ES-I3 (cell line): ENCODE measurements around the gene SLC44A3.

Source experiments
- H3K36me3 ChIP-seq: 2 replicates; pipeline ENCODE4 v1.6.1; 2013; ENCODE audit warnings: mild to moderate bottlenecking, low read length, control low read depth, moderate library complexity; ENCODE audit not compliant: insufficient read depth
- H3K4me1 ChIP-seq: 2 replicates; pipeline ENCODE4 v1.6.1; 2013; ENCODE audit warnings: mild to moderate bottlenecking, control low read depth, low read length; ENCODE audit not compliant: insufficient read depth
- H3K9ac ChIP-seq: 2 replicates; pipeline ENCODE4 v1.6.1; 2013; ENCODE audit warnings: low read depth, mild to moderate bottlenecking, low read length, moderate library complexity
- H3K9me3 ChIP-seq: 2 replicates; pipeline ENCODE4 v1.6.1; 2013; ENCODE audit warnings: mild to moderate bottlenecking, low read length, moderate library complexity; ENCODE audit not compliant: control insufficient read depth, insufficient read depth

The SLC44A3 gene

DNA sequence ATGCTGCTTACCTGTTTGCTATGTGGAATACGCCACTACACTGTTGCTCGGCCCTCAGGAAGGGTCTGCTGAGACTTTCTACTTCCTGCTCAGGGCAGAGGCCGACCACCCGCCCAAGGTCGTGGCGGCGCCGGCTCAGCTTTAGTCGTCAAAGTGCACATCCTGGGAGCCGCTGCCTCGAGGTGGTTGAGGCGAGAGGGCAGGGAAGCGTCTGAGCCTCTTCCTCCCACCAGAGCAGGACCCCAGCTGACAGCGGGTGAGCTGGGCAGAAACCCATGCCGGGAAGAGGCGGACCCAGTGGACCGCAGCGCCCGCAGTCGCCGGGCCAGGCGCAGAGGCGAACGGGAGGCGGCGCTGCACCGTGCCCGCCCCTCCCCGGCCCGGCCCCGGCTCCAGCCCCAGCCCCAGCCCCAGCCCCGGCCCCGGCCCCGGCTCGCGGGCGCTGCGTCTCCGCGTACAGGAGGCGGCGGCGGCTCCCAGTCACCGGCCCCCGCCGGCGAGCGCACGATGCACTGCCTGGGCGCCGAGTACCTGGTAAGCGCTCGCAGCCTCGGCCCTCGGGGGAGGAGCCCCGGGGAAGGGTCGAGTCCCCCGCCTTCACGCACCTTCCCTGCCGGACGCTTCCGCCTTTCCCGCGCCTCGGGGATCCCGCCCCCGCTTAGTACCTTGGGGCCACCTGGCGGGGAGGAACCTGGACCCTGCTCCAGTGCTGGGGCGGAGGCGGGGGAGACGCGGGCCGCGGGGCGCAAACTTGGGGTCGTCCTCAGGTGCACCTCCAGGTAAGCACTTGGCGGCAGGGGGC, at the start of gene SLC44A3:
SLC44A3 (plus strand) TSS at position 413 of the 802 bp plus-strand sequence; CDS start at position 508, 95 bp downstream.
- peaks cover 9% of the 10 kb centered on the region; the same call in 1 of the 2 replicates for H3K4me1 ChIP-seq
- peak within 1 kb of the TSS; percentile 74 for H3K9ac ChIP-seq
- no peaks in the 10 kb centered on the region; the same call in 1 of the 2 replicates for H3K36me3 ChIP-seq
- H3K9me3 ChIP-seq, result no peaks in the 10 kb centered on the region

GRCh38 chr1:94772230-94772641, 47.9 kb upstream of the SLC44A3 start:
- Histone ChIP-seq H3K9me3 (0 out of 2 replicates have a peak, but pooled peaks cover 3% of the 10 kb centered on the region), H3K36me3 (no peaks in the 10 kb centered on the region), H3K9ac (no peak overlapping the region), H3K4me1 (peaks cover 14% of the 10 kb centered on the region)

GRCh38 chr1:94772845-94773244, 47.3 kb upstream of the SLC44A3 start:
- Histone ChIP-seq H3K9ac (no peak overlapping the region), H3K36me3 (no peaks in the 10 kb centered on the region), H3K4me1 (peaks cover 14% of the 10 kb centered on the region), H3K9me3 (0 out of 2 replicates have a peak, but pooled peaks cover 3% of the 10 kb centered on the region)

DNA sequence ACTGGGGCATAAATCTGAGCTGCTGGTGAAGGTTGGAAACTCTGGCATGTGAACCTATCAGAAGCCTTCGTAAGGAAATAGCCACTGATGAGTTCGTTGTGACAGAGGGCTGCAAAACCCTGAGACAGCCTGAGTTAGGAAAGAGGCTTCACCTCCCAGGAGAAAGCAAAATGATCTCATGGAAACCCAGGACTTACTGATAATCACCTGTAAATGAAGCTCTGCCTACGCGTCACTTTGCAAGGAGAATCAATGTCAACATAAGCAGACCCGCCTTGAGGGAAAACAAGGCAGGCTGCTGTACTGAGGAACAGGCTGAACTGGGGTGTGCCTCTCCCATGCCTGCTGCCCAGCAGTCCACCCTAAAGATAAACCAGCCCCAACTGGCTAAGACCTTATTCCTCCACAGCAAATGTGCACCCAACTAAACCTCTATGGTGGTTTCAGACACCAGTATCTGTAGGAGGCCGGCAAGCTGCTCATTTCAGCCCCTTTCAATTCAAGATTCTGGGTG, 46.8 kb upstream of the SLC44A3 start:
- Histone ChIP-seq H3K4me1 (peaks cover 14% of the 10 kb centered on the region), H3K36me3 (no peaks in the 10 kb centered on the region), H3K9ac (no peak overlapping the region), H3K9me3 (0 out of 2 replicates have a peak, but pooled peaks cover 3% of the 10 kb centered on the region)

DNA sequence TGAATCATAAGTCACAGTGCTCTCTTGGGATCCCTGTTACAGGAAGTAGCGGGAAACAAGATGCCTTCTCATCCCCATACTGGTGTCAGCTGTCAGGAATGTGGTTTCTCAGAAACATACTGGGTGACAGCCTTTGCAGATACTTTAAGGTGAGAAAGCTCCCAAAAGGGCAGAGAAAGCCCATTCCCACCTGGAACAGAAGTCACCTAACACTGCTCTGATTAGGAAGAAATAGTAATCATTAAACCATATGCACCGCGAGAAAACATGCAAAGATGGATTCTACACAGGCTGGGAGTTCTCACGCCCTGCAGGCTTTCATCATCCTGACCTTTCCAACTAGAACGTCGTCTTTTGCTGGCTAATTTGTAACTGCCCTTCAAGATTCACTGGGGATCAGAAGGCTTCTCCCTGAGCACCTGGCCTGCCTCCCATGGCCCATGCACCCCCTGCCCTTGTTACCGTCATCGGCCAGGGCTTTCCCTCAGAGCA, 46.2 kb upstream of the SLC44A3 start:
- H3K4me1 ChIP-seq, result peaks cover 14% of the 10 kb centered on the region
- 0 out of 2 replicates have a peak, but pooled peaks cover 3% of the 10 kb centered on the region for H3K9me3 ChIP-seq
- H3K36me3 ChIP-seq, result no peaks in the 10 kb centered on the region
- H3K9ac ChIP-seq, result no peak overlapping the region

DNA sequence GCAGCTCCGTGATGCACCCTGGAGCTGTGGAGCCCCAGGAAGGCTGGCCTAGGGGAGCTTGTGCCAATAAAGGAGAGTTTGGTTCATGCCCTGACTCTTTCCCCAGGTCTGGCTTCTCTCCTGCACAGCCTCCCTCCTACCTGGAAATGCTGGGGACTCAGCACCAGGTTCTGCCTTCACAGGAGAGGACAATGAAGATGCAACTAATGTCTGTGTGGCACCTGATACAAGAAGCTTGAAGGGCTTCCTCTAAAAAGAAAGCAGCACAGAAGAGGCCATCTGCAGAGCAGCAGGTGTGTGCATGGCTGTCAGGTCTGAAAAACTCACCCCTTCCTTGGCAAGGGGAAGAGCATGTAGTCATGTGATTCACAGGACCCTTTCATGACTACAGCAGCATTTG, 43.7 kb upstream of the SLC44A3 start:
- H3K36me3 ChIP-seq, result no peaks in the 10 kb centered on the region
- H3K4me1 ChIP-seq, result peaks cover 14% of the 10 kb centered on the region
- 0 out of 2 replicates have a peak, but pooled peaks cover 3% of the 10 kb centered on the region for H3K9me3 ChIP-seq
- no peak overlapping the region for H3K9ac ChIP-seq

DNA sequence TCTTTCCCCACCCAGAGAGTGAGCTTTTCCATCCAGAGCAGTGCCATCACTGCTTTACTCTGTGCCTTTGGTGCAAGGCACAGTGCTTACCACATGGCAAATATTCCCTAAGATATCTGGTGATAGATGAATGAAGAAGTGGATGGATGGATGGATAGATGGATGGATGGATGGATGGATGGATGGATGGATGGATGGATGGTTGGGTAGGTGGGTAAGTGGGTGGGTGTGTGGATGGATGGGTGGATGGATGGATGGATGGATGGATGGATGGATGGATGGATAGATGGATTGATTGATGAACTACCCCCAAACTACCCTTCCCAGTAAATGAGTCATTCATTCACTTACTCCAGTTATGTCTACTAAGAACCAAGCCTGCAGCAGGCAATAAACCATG, 42.9 kb upstream of the SLC44A3 start:
- Histone ChIP-seq H3K36me3 (no peaks in the 10 kb centered on the region), H3K4me1 (peaks cover 14% of the 10 kb centered on the region), H3K9ac (no peak overlapping the region), H3K9me3 (0 out of 2 replicates have a peak, but pooled peaks cover 3% of the 10 kb centered on the region)

GRCh38 chr1:94778808-94779207, 41.3 kb upstream of the SLC44A3 start:
- Histone ChIP-seq H3K9me3 (0 out of 2 replicates have a peak, but pooled peaks cover 3% of the 10 kb centered on the region), H3K9ac (no peak overlapping the region), H3K36me3 (no peaks in the 10 kb centered on the region), H3K4me1 (peaks cover 8% of the 10 kb centered on the region; the same call in 1 of the 2 replicates)

GRCh38 chr1:94783342-94784189, 36.6 kb upstream of the SLC44A3 start:
- Histone ChIP-seq H3K9me3 (no peaks in the 10 kb centered on the region), H3K9ac (no peak overlapping the region), H3K36me3 (no peaks in the 10 kb centered on the region), H3K4me1 (no peaks in the 10 kb centered on the region)

GRCh38 chr1:94784190-94784515, 36.0 kb upstream of the SLC44A3 start:
- Histone ChIP-seq H3K9me3 (no peaks in the 10 kb centered on the region), H3K4me1 (no peaks in the 10 kb centered on the region), H3K36me3 (no peaks in the 10 kb centered on the region), H3K9ac (no peak overlapping the region)

GRCh38 chr1:94787691-94788090, 32.5 kb upstream of the SLC44A3 start:
- Histone ChIP-seq H3K9ac (no peak overlapping the region), H3K4me1 (no peaks in the 10 kb centered on the region), H3K36me3 (no peaks in the 10 kb centered on the region), H3K9me3 (no peaks in the 10 kb centered on the region)

- H3K4me1 ChIP-seq, result peaks cover 3% of the 10 kb centered on the region; the same call in 1 of the 2 replicates
Observed at GRCh38 chr1:94790246-94790645, 29.9 kb upstream of the SLC44A3 start.

GRCh38 chr1:94790670-94791069, 29.5 kb upstream of the SLC44A3 start:
- peaks cover 3% of the 10 kb centered on the region; the same call in 1 of the 2 replicates for H3K4me1 ChIP-seq

More at GRCh38 chr1:94790246-94790645, 29.9 kb upstream of the SLC44A3 start:
- H3K9me3 ChIP-seq, result no peaks in the 10 kb centered on the region
- H3K9ac ChIP-seq, result no peak overlapping the region
- H3K36me3 ChIP-seq, result no peaks in the 10 kb centered on the region

More at GRCh38 chr1:94790670-94791069, 29.5 kb upstream of the SLC44A3 start:
- Histone ChIP-seq H3K9me3 (no peaks in the 10 kb centered on the region), H3K9ac (no peak overlapping the region), H3K36me3 (no peaks in the 10 kb centered on the region)
